ENCODE results near the gene PTOV1.

PTOV1 gene

DNA sequence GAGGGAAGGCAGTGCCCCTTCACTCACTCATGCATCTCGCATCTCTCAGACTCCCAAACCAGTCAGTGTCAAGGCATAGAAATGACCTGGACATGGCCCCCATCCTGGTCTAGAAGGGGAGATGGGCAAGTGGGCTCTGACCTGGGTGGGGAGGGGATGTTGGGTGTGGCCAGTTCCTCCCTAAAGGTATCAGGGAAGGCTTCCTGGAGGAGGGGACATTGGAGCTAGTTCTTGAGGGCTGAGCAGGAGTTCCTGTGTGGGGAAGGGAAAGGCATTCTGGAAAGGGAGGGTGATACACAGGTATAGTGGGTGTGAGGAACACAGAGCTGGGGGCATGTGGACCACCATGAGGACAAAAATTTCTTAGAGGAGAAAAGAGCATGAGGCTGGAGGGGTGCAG, 41.8 kb downstream of the PTOV1 start:
- peaks cover 0 to 18% (median 13%) of the 10 kb centered on the region in 4 donors for H3K4me1 ChIP-seq
- H3K9me3 ChIP-seq, result no peaks in the 10 kb centered on the region
- H3K27me3 ChIP-seq, result peaks cover 0 to 37% of the 10 kb centered on the region in 2 donors
- intact Hi-C loops (cut with DNase I; ENCODE audit: low total_unique reads), result no loop called here
- DNase-seq, result no peak
- TF ChIP-seq, protein P1, sequence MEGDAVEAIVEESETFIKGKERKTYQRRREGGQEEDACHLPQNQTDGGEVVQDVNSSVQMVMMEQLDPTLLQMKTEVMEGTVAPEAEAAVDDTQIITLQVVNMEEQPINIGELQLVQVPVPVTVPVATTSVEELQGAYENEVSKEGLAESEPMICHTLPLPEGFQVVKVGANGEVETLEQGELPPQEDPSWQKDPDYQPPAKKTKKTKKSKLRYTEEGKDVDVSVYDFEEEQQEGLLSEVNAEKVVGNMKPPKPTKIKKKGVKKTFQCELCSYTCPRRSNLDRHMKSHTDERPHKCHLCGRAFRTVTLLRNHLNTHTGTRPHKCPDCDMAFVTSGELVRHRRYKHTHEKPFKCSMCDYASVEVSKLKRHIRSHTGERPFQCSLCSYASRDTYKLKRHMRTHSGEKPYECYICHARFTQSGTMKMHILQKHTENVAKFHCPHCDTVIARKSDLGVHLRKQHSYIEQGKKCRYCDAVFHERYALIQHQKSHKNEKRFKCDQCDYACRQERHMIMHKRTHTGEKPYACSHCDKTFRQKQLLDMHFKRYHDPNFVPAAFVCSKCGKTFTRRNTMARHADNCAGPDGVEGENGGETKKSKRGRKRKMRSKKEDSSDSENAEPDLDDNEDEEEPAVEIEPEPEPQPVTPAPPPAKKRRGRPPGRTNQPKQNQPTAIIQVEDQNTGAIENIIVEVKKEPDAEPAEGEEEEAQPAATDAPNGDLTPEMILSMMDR (IDR thresholded peaks at IDR 0.05), result no peak
- no peak overlapping the region for H3K4me3 ChIP-seq
- H3K36me3 ChIP-seq, result peaks cover 0 to 15% (median 9%) of the 10 kb centered on the region in 3 donors
- H3K27ac ChIP-seq, result no peak overlapping the region

- Histone ChIP-seq H3K9me3 (no peaks in the 10 kb centered on the region), H3K36me3 (peaks cover 0 to 1% (median 0%) of the 10 kb centered on the region in 3 donors), H3K4me3 (no peak overlapping the region), H3K27ac (no peak overlapping the region), H3K27me3 (peaks cover 0 to 43% of the 10 kb centered on the region in 2 donors), H3K4me1 (peaks cover 0 to 18% (median 13%) of the 10 kb centered on the region in 4 donors)
- TF ChIP-seq, protein P1 (IDR thresholded peaks at IDR 0.05), result no peak
- intact Hi-C loops (cut with DNase I; ENCODE audit: low total_unique reads), result no loop called here
- no peak for DNase-seq
Observed at GRCh38 chr19:49894011-49894664, 43.2 kb downstream of the PTOV1 start.

DNA sequence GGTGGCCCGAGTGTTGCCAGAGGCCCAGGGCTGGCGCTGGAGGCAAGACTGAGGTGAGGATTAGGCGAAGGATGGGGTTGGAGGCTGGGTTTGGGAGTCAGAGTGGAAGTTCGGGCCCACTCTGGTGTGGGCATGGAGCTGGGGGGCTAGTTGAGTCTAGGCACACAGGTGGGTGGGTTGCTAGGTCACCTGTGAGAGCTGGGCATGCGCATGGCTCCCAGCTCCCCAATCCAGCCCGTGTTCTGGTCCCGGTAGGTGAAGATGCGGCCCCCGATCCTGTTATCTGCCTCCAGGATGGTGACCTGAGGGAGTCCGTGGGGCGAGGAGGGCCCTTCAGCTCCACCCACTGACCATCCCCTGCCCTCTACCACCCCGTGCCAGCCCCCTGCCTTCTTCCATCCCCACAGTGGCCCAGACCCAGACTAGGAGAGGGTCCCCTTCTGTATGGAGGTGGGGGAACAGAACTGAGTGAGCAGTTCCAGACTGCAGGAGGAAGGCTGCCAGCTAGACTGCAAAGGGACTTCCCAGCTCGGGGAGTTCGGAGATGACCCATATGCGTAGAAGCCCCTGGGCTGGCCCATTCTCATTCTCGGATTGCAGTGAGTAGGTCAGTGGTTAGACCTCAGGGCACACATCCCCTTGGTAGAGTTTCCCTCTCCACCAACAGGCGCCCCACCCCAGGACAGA, 44.1 kb downstream of the PTOV1 start:
- no peaks in the 10 kb centered on the region for H3K9me3 ChIP-seq
- H3K27me3 ChIP-seq, result peaks cover 0 to 39% of the 10 kb centered on the region in 2 donors
- H3K27ac ChIP-seq, result no peak overlapping the region
- no peaks in the 10 kb centered on the region for H3K36me3 ChIP-seq
- DNase-seq, result no peak
- intact Hi-C loops (cut with DNase I; ENCODE audit: low total_unique reads), result no loop called here
- TF ChIP-seq, protein P1 (IDR thresholded peaks at IDR 0.05), result no peak
- H3K4me3 ChIP-seq, result no peak overlapping the region
- H3K4me1 ChIP-seq, result peaks cover 0 to 14% (median 8%) of the 10 kb centered on the region in 4 donors

DNA sequence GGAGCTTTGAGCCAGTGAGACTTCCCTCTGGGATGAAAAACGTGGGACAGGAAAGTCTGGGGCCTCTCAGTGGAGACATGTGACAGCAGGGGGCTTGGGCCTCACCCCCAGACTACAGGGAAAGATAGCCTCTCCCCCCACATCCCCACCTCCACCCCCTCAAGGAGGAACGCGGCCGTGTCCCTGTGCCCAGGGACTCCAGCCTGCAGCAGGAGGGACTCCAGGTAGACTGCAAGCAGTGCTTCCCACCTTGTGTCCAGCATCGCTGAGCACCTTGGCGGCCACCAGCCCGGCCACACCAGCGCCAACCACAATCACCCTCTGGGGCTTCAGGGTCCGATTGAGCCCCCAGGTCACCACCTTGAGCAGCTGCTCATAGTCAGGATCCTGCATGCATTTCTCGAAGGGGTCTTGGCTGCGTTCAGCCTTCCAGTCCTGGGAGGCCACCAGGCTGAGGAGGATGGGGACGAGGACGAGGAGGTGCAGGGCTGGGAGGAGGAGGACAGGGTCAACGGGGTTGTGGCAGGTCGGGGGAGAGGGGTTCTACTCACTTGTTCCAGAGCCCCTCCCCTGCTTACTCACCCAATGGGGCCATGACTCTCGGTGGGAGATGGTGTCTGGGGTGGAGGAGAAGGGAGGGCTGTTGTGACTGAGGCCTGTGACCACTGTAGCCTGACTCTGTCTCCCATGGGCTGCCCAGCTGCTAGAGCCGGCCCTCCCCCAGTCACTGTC, 44.8 kb downstream of the PTOV1 start:
- Histone ChIP-seq H3K27ac (no peak overlapping the region), H3K4me1 (peaks cover 0 to 7% (median 2%) of the 10 kb centered on the region in 4 donors), H3K9me3 (no peaks in the 10 kb centered on the region), H3K4me3 (no peak overlapping the region), H3K27me3 (peaks cover 0 to 32% of the 10 kb centered on the region in 2 donors), H3K36me3 (no peaks in the 10 kb centered on the region)
- TF ChIP-seq, protein P1 (IDR thresholded peaks at IDR 0.05), result no peak
- no peak for DNase-seq
- intact Hi-C loops (cut with DNase I; ENCODE audit: low total_unique reads), result no loop called here

DNA sequence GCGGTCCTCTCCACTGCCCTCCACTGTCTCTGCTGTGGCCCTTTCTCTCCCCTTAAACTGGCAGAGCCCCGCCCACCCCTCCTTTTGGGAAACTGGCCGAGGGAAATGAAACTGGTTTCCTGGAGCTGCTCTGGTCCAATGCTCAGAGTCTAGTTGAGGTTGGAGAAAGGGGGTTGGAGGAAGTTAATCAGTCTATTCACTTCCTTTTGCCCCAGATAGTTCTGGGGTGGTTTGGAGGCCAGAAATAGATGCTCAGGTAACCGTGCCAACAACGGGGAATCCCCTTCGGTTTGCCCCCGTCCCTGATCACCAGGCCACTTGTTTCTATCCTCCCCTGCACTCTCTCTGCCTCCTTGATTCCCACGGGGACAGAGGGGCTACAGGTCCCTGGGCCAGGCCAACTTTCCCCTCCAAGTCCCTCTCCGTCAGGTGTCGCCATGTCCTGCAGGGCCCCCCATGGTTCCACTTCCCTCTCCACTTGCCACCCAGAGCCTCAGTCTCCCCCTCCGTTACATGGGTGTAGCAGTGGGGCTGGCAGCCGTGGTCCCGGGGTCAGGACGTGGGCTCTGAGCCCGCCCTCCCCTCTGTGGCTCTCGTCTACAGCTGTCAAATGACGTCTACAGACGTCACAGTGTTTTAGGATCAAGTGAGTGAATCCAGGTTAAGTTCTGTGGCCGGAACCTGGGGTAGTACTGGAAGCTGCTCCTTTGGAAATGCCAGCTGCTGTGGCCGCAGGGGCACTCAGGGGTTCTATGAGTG, 46.1 kb downstream of the PTOV1 start, which contains the start of gene IL4I1:
TSS of gene IL4I1 (minus strand) at position 25 of the 759 bp plus-strand sequence. CDS start 727 bp downstream, outside the sequence.
- intact Hi-C loops (cut with DNase I; ENCODE audit: low total_unique reads), result no loop called here
- H3K4me3 ChIP-seq, result no peak within 1 kb of the TSS
- H3K36me3 ChIP-seq, result no peaks in the 10 kb centered on the region
- H3K27ac ChIP-seq, result no peak within 1 kb of the TSS
- peaks cover 0 to 24% of the 10 kb centered on the region in 2 donors for H3K27me3 ChIP-seq
- TF ChIP-seq, protein P1 (IDR thresholded peaks at IDR 0.05), result no peak
- DNase-seq, result peak in 1 of 2 donors; percentile 58
- peaks cover 0 to 3% (median 1%) of the 10 kb centered on the region in 4 donors for H3K4me1 ChIP-seq
- no peaks in the 10 kb centered on the region for H3K9me3 ChIP-seq

Measured in tibial artery (tissue), 4 donors.